ENCODE measurements around the gene NEURL3.

NEURL3 gene

GRCh38 chr2:96495982-96496629, 9.1 kb downstream of the NEURL3 start:
- POLR2A ChIA-PET = no interaction called here

GRCh38 chr2:96494188-96494587, 11.0 kb downstream of the NEURL3 start:
- CTCF ChIA-PET = interaction anchor here (1.5 to 8.9 kb wide), 3 partner anchors 13 to 87 kb away, joined by 4 to 103 read pairs (median 10); partner anchors contain the start of gene NEURL3
- DNase-seq (ENCODE audit: extremely low spot score) = no peak
- no peak for TF ChIP-seq CTCF (IDR thresholded peaks at IDR 0.05; ENCODE audit: control extremely low read depth, extremely low read depth, low read depth, missing control alignments)
- POLR2A ChIA-PET = no interaction called here

More at GRCh38 chr2:96495982-96496629, 9.1 kb downstream of the NEURL3 start:
- no peak for DNase-seq (ENCODE audit: extremely low spot score)
- CTCF ChIA-PET = interaction anchor here (0.9 to 8.9 kb wide), 5 partner anchors 11 to 89 kb away, joined by 3 to 103 read pairs (median 4); partner anchors contain the start of gene NEURL3
- no peak for TF ChIP-seq CTCF (IDR thresholded peaks at IDR 0.05; ENCODE audit: control extremely low read depth, extremely low read depth, low read depth, missing control alignments)

- POLR2A ChIA-PET = interaction anchor here (0.8 kb wide), 1 partner anchor 485 kb away, joined by 3 read pairs; no protein-coding TSS in a partner anchor
- CTCF ChIA-PET = interaction anchor here (0.9 to 8.9 kb wide), 3 partner anchors 14 to 380 kb away, joined by 5 to 103 read pairs (median 6); partner anchors contain the start of gene NEURL3
- DNase-seq (ENCODE audit: extremely low spot score) = no peak
- no peak for TF ChIP-seq CTCF (IDR thresholded peaks at IDR 0.05; ENCODE audit: control extremely low read depth, extremely low read depth, low read depth, missing control alignments)
Measured at GRCh38 chr2:96493072-96493471, 12.1 kb downstream of the NEURL3 start.

- TF ChIP-seq CTCF (IDR thresholded peaks at IDR 0.05; ENCODE audit: control extremely low read depth, extremely low read depth, low read depth, missing control alignments) = no peak
- DNase-seq (ENCODE audit: extremely low spot score) = no peak
- POLR2A ChIA-PET = no interaction called here
- CTCF ChIA-PET = interaction anchor here (1.4 to 8.9 kb wide), 3 partner anchors 8 to 16 kb away, joined by 4 to 103 read pairs (median 6); partner anchors contain the start of gene NEURL3
Measured at GRCh38 chr2:96491860-96492497, 13.2 kb downstream of the NEURL3 start.

GRCh38 chr2:96489663-96490062, 15.5 kb downstream of the NEURL3 start:
- TF ChIP-seq CTCF (IDR thresholded peaks at IDR 0.05; ENCODE audit: control extremely low read depth, extremely low read depth, low read depth, missing control alignments) = no peak
- ChIA-PET CTCF (interaction anchor here (0.7 to 1.6 kb wide), 2 partner anchors 19 to 168 kb away, joined by 3 to 15 read pairs; no protein-coding TSS in a partner anchor), POLR2A (no interaction called here)
- DNase-seq (ENCODE audit: extremely low spot score) = no peak

GRCh38 chr2:96489261-96489660, 15.9 kb downstream of the NEURL3 start:
- CTCF ChIA-PET = interaction anchor here (0.7 to 2.2 kb wide), 6 partner anchors 12 to 168 kb away, joined by 3 to 15 read pairs (median 4); no protein-coding TSS in a partner anchor
- POLR2A ChIA-PET = no interaction called here

More at GRCh38 chr2:96489261-96489660, 15.9 kb downstream of the NEURL3 start:
- DNase-seq (ENCODE audit: extremely low spot score) = no peak
- no peak for TF ChIP-seq CTCF (IDR thresholded peaks at IDR 0.05; ENCODE audit: control extremely low read depth, extremely low read depth, low read depth, missing control alignments)

Data from GM10248 (cell line).